HEK293T (cell line): Measurements from ENCODE around the gene GJB4.

Source experiments
- SP1 ChIP-seq: fragments of 450-650 bp; IDR thresholded peaks from 2 replicates; pipeline ENCODE4 v1.6.1; 2017
- SUZ12 ChIP-seq: fragments of 450-650 bp; IDR thresholded peaks from 2 replicates; pipeline ENCODE4 v1.6.1; 2016; ENCODE audit warnings: mild to moderate bottlenecking
- TARDBP ChIP-seq: fragments of 450-650 bp; IDR thresholded peaks from 2 replicates; pipeline ENCODE4 v1.6.1; 2016
- ZNF384 ChIP-seq: fragments of 450-650 bp; IDR thresholded peaks from 2 replicates; pipeline ENCODE4 v1.6.1; 2016

DNA sequence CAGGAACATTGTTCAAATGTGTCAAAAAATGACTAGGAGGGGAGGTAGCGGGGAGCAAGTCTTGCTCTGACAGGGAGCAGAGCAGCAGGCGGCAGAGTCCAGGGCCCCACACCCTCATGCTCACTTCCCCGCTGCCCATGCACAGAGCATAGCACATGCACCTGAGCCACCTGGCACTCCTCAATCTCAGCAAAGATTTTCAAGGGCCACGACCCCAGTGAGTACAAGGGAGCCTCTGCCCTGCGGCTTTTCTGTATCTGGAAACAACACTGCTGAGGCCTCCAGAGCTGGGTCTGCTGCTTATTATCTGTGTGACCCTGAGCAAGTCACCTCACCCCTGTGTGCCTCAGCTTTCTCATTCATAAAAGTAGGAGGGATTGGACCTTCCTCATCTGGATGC, 20.4 kb downstream of the GJB4 start:
- TF ChIP-seq ZNF384 = no peak
- TF ChIP-seq SUZ12 = no peak
- no peak for TF ChIP-seq TARDBP
- TF ChIP-seq SP1 = no peak
